ENCODE measurements around the gene GNA14.

Gene GNA14

DNA sequence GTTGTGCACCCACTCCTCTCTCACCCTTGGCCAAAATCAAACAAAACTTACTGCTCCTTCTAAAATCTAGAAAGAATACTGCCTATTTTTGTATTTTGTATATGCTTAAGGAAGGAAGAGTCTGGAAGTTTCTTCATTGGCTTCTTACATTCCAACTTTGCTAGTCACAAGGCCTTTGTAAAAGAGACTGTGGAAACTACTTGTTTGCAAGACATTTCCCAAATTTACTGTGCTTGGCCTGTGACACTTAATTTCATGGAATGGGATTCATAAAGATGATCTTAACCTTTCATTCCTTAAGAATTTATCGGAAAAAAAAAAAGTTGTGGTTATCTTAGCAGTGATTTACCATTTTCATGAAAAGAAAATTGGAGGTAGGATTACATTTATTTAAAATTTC, 261.9 kb downstream of the GNA14 start:
- DNase-seq (ENCODE audit: extremely low read depth, low read depth): no peak

DNA sequence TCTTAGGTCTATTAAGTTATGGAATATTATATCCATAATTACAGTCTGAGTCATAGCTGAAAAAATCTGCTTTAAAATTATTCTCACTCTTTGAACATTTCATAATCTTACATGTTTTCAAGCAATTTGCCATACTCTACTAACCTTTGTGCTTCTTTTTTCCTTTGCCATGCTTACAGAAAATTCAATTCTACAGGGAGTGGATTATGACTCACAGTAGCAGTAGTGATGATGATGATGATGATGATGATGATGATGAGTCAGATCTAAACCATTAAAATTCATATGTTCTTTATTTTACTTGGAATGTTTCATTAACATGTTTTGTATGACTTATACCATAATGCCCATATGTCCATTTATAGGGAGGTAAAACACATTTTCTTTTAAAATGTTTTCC, 263.7 kb downstream of the GNA14 start:
- TF ChIP-seq, protein P1, sequence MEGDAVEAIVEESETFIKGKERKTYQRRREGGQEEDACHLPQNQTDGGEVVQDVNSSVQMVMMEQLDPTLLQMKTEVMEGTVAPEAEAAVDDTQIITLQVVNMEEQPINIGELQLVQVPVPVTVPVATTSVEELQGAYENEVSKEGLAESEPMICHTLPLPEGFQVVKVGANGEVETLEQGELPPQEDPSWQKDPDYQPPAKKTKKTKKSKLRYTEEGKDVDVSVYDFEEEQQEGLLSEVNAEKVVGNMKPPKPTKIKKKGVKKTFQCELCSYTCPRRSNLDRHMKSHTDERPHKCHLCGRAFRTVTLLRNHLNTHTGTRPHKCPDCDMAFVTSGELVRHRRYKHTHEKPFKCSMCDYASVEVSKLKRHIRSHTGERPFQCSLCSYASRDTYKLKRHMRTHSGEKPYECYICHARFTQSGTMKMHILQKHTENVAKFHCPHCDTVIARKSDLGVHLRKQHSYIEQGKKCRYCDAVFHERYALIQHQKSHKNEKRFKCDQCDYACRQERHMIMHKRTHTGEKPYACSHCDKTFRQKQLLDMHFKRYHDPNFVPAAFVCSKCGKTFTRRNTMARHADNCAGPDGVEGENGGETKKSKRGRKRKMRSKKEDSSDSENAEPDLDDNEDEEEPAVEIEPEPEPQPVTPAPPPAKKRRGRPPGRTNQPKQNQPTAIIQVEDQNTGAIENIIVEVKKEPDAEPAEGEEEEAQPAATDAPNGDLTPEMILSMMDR (IDR thresholded peaks at IDR 0.05; ENCODE audit: low read depth, low read length): no peak
- peak; percentile 10 for DNase-seq (ENCODE audit: extremely low read depth, low read depth)

More for the DNA sequence above, 261.9 kb downstream of the GNA14 start:
- TF ChIP-seq, protein P1 (IDR thresholded peaks at IDR 0.05; ENCODE audit: low read depth, low read length): no peak

DNA sequence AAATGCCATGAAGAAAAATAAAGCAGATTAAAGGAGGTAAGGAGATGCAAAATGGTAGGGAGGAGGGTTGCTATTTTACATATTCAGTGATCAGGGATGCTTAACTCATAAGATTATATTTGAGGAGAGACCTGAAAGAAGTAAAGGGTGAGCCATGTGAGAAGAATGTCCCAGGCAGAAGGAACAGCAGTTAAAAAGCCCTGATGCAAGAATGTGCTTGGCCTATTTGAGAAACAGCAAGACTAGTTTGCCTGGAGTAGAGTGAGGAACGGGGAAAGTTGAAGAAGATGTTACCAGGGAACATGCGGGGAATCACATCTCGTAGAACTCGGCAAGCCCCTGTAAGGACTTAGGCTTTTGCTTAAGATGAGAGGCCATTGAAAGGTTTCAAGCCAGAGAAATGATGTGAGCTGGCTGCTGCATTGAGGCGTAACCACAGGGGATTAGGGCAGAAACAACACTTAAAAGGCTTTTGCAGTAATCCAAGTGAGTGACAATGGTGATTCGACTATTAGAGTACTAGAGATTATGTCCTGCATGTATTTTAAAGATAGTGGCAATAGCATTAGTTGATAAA, 272.1 kb downstream of the GNA14 start:
- TF ChIP-seq, protein P1 (IDR thresholded peaks at IDR 0.05; ENCODE audit: low read depth, low read length): no peak
- DNase-seq (ENCODE audit: extremely low read depth, low read depth): no peak

DNA sequence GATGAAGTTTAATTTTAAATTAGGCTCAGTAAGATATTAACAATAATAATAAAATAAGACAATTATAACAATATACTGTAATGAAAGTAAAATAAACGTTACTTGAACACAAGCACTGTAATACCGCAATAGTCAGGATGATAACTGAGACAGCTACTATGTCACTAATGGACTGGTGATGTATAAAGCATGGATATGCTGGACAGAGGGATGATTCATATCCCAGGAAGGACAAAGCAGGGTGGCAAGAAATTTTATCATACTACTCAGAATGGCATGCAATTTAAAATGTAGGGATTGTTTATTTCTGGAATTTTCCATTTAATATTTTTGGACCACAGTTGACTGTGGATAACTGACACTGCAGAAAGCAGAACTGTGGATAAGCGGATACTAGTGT, 273.9 kb downstream of the GNA14 start:
- DNase-seq (ENCODE audit: extremely low read depth, low read depth): no peak
- TF ChIP-seq, protein P1 (IDR thresholded peaks at IDR 0.05; ENCODE audit: low read depth, low read length): no peak
